ENCODE data around the gene ELANE. TPM values are rescaled to one million over a fixed set of nuclear protein-coding genes. Genes with fewer than 3 reads are reported as not detected.

Gene ELANE
- total RNA-seq, 1 donor from 2014 or later: 0.54 TPM

DNA sequence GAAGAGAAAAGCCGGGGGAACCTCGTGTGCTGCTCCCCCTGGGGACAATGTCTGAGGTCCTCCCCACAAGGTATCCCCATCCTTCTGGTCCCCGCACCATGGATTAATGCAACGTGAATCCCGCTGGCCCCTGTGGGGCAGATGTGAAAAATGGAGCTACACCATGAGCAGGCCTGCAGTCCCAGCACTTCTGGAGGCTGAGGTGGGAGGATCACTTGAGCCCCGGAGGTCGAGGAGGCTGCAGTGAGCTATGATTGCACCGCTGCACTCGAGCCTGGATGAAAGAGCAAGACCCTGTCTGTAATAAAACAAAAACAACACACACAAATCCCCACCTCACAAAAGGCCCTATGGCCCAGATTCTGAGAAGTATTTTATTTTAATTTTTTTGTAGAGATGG, 6.2 kb downstream of the ELANE start:
- intact Hi-C loops (cut with DNase I): loop anchor here (5.0 kb wide), 2 partner anchors 64 to 124 kb away; partner anchors contain the start of gene WDR18

DNA sequence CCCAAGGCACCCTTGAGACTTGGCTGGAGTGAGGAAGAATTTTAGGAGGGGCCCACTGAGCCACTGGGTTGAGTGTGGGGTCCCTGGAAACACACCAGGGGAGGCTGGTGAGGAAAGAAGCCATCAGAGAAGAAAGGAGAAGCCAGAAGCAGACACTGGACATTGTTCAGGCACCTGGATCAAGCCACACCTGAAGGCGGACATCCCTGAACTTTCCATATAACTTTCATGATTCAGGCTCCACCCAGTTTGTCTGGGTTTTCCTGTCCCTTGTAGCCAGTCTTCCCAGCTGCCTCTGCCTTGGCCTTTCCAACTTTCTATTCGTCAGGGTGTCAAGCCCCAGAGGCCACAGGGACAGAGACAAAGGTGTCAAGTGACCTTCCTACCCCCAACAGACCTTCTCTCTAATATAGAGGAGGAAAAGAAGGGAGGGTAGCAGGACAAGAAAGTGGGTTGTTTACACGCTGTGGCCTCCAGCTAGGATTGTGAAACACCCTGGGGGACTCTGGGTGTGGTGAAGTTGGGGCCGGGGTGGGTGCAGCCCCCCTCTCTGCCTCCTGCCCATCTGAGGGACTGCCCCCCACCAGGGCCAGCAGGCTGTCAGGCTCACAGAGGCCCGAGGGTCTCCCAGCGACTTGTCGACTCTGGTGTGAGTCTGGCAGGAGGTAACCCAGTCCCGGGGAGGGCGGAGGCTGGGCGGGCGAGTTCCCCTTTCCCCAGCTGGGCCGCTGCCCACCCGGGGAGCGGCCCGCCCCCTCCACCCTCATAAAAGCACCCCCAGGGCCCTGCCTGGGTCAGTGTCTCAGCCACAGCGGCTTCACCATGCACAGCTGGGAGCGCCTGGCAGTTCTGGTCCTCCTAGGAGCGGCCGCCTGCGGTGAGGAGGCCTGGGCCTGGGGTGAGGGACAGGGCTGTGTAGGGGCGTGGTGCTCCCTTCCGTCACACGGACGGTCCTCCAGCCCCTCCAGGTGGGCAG, 7.1 kb downstream of the ELANE start, which contains the start of gene CFD:
CFD (plus strand) TSS at position 797 of the 976 bp plus-strand sequence; CDS start at position 823, 26 bp downstream.
- intact Hi-C loops (cut with DNase I): loop anchor here (5.0 kb wide), 2 partner anchors 63 to 123 kb away; partner anchors contain the start of gene WDR18
- DNase-seq (ENCODE audit: low spot score): no peak

More for the DNA sequence above, 6.2 kb downstream of the ELANE start:
- no peak for DNase-seq (ENCODE audit: low spot score)

DNA sequence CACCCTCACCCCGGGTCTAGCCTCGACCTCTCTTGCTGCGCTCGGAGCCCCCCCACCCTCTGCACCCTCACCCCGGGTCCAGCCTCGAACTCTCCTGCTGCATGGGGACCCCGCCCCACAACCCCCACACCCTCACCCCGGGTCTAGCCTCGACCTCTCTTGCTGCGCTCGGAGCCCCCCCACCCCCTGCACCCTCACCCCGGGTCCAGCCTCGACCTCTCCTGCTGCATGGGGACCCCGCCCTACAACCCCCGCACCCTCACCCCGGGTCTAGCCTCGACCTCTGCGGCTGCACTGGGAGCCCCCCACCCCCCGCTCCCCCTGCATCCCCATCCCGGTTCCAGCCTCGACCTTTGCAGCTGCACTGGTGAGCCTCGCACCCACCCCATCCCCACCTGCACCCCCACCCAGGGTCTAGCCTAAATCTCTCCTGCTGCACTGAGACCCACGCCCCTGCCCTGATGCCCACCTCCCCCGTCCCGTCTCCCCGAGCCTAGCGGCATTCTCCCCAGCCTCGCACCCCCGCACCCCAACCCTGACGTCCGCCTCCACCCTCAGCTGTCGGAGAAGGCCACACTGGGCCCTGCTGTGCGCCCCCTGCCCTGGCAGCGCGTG, 9.1 kb downstream of the ELANE start:
- intact Hi-C loops (cut with DNase I): loop anchor here (5.0 kb wide), 1 partner anchor 89 kb away; no protein-coding TSS in a partner anchor
- DNase-seq (ENCODE audit: low spot score): no peak

DNA sequence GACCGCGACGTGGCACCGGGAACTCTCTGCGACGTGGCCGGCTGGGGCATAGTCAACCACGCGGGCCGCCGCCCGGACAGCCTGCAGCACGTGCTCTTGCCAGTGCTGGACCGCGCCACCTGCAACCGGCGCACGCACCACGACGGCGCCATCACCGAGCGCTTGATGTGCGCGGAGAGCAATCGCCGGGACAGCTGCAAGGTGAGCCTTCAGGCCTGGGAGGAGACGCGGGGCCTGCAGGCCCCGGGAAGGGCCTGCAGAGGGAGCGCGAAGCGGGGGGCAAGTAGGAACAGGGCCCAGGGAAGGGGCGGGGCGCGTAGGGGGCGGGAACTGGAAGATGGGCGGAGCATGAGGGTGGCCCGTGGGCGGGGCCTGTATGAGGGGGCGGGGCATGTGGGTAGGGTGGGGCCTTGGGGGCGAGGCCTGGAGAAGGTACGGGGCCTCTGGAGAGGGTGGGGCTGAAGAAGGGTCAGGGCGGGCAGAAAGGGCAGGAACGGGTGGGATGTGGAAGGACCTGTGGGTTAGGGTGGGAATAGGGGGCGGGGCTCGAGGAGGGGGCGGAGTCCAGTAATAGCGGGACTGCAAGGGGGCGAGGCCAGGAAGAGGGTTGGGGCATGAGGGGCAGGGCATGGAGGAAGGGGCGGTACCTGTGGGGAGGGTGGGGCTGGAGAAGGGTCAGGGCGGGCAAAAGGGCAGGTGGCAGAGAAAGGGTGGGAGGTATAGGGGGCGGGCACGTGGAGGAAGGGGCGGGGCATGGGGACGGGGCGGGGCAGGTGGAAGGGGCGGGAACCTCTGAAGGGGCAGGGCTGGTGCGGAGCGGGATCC, 9.9 kb downstream of the ELANE start:
- DNase-seq (ENCODE audit: low spot score): no peak
- intact Hi-C loops (cut with DNase I): loop anchor here (5.0 kb wide), 1 partner anchor 90 kb away; no protein-coding TSS in a partner anchor

DNA sequence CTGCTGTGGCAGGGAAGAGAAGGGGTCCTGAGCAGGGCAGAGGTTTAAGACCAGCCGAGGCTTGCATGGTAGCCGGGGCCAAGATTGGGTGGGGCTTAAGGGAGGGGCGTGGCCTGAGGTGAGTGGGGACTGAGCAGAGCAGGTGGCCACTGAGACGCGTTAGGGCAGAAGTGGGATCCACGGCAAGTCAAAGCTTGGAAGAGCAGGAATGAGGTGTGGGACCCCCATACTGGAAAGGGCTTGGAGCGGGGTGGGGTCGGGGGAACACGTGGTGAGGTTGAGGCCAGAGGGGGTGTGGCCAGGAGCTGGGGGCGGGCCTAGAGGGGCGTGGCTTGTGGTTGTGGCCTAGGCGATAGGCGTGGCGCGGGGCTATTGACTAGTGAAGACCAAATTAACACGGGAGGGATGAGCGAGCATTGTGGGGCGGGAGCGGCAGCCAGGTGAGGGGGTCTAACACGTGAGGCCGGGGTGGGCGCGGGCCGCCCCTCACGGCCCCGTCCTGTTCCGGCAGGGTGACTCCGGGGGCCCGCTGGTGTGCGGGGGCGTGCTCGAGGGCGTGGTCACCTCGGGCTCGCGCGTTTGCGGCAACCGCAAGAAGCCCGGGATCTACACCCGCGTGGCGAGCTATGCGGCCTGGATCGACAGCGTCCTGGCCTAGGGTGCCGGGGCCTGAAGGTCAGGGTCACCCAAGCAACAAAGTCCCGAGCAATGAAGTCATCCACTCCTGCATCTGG, 10.6 kb downstream of the ELANE start:
- DNase-seq (ENCODE audit: low spot score): peak; percentile 83
- intact Hi-C loops (cut with DNase I): loop anchor here (5.0 kb wide), 1 partner anchor 90 kb away; no protein-coding TSS in a partner anchor

DNA sequence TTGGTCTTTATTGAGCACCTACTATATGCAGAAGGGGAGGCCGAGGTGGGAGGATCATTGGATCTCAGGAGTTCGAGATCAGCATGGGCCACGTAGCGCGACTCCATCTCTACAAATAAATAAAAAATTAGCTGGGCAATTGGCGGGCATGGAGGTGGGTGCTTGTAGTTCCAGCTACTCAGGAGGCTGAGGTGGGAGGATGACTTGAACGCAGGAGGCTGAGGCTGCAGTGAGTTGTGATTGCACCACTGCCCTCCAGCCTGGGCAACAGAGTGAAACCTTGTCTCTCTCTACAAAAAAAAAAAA, 11.2 kb downstream of the ELANE start:
- no peak for DNase-seq (ENCODE audit: low spot score)
- intact Hi-C loops (cut with DNase I): loop anchor here (5.0 kb wide), 1 partner anchor 91 kb away; no protein-coding TSS in a partner anchor

DNA sequence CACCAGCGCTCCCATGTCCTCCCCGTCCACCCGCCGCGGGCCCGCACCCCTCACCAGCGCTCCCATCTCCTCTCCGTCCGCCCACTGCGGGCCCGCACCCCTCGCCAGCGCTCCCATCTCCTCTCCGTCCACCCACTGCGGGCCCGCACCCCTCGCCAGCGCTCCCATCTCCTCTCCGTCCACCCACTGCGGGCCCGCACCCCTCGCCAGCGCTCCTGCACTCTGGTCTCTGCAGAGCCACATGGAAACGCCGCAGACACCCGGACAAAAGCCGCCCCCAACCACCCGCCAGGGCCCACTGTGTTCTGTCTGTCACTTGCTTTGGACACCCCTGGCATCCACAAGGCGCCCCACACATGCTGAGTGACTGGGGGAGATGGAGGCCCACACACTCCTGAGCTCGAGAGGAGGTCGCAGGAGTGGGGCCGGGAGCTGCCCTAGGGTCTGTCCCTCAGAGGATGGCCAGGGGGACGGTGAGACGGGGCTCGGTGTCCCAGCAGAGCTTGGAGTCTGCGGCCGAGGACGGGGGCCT, 14.7 kb downstream of the ELANE start:
- intact Hi-C loops (cut with DNase I): no loop called here
- DNase-seq (ENCODE audit: low spot score): no peak

DNA sequence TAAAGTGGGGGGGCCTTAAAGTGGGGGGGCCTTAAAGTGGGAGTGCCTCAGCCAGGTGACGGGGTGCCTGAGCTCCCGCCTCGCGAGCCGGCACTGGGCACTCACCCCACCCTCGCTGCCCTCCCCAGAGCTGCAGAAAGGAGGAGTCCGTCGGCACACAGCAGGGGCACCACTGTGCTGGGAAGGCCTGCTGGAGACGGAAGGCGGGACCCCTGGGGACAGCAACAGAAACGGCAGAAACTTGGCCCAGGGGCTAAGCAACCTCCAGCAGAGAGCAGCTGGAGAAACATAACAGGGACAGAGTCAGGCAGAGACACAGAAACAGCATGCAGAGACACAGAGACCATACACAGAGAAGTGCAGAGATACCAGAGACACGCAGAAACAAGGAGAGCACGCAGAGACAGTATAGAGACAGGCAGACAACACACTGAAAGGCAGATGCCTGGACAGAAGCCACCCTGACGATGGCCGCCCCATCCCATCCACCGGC, 15.2 kb downstream of the ELANE start:
- no peak for DNase-seq (ENCODE audit: low spot score)
- intact Hi-C loops (cut with DNase I): no loop called here

DNA sequence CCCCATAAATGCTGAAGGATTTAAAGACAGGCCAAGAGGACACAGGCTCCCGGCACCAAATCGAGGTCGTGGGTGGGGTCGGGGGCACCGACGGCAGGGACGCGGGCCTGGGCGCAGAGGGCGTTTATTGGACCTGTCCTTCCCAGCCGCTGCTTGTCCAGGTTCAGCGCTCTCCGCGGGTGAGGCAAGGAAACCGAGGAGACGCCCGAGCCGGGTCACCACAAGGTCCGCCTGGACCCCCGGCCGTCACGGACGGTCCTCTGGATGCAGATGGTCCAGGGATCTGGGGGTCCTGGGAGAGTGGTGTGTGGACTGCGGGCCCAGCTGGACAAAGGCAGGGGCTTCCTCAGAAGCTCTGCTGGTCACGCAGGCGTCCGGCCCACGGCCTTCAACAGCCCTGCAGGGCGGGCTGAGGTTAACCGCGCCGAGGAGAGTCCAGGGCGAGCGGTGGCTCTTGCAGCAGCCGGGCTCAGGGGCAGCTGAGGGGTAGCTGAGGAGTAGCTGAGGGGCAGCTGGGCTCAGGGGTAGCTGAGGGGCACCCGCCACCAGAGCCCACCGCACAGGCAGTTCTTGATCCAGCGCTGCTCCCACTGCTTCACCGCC, 15.9 kb downstream of the ELANE start:
- intact Hi-C loops (cut with DNase I): no loop called here
- DNase-seq (ENCODE audit: low spot score): no peak

DNA sequence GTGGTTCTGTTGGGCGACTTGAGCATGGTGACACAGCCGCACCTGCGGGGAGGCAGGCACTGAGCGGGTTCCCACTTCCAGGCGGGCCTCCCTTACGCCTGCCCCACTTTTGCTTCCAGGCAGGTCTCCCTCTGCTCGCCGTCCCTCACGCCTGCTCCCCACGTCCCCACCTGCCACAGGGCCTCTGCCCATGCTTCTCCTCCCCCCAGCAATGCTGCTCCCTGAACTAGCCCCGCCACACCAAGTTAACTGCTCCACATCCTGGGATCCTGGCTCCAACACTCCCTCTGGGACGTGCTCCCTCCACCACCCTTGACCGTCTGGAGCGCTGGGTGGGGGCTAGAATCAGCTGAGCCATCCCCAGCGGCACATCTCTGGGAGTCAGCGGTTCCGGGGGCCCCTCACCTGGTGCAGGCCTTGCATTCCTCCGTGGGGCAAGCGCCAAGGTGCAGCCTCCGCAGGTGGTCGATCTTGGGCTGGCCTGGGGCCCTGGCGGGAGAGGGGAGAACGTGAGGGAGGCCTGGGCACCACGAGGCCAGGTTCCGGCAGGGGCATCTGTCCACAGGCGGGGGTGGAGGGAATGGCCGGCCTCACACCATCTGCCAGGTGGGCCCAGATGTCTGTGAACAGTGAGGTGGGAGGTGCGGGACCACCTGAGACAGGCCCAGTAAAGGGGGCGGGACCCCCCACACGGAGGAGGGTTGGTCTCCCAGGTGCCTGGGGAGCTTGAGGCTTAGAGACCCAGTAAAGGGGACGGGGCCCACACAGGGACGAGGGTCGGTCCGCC, 16.5 kb downstream of the ELANE start:
- DNase-seq (ENCODE audit: low spot score): no peak
- intact Hi-C loops (cut with DNase I): no loop called here

DNA sequence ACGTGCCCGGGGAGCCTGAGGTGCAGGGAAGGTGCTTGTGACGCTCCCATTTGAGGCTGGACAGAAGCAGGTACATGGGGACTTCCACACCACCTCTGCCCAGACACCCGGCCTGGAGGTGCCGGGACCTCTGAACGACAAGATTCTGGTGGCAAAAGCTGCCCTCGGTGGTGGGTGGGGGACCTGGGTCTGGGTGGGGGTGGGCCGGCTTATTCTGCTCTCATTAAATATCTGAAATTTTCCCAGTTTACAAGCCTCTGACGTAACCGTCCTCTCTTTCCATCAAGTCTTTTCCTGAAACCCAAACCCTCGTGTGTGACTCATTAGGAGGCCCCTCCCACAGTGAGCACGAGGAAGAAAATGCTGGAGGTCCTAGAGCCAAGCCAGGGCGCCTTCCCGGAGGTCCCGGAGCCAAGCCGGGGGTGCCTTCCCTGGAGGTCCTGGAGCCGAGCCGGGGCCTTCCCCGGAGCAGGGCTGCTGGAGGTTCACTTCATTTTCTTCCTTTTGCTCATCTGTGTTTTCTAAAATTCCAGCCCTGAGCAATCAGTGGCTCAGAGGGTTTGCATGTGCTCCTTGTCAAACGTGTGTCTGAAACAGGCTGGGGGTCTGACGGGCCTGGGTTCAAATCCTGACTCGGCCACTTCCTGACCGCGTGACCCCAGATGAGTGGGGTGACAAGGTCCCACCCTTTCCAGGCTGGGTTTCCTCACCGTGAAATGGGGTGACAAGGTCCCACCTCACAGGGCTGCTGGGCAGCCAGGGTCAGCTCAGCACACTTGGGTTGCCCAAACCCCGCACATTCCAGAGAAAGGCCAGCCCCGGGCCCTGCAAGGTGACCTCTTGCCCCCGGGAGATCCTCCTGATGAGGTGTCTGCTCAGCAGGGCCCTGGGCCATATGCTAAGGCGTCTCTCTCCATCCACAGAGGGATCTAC, 17.4 kb downstream of the ELANE start:
- intact Hi-C loops (cut with DNase I): no loop called here
- DNase-seq (ENCODE audit: low spot score): no peak

DNA sequence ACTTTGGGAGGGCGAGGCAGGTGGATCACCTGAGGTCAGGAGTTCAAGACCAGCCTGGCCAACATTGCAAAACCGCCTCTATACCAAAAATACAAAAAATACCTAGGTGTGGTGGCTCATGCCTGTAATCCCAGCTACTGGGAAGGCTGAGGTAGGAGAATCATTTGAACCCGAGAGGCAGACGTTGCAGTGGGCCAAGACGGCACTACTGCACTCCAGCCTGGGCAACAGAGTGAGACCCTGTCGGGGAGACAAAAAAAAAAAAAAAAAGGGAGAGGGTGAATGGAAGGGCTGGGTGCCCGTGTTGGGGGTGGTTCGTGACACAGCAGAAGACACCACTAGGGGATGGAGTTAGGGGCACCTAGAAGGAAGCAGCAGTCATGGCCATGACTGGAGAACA, 18.2 kb downstream of the ELANE start:
- intact Hi-C loops (cut with DNase I): no loop called here
- no peak for DNase-seq (ENCODE audit: low spot score)

DNA sequence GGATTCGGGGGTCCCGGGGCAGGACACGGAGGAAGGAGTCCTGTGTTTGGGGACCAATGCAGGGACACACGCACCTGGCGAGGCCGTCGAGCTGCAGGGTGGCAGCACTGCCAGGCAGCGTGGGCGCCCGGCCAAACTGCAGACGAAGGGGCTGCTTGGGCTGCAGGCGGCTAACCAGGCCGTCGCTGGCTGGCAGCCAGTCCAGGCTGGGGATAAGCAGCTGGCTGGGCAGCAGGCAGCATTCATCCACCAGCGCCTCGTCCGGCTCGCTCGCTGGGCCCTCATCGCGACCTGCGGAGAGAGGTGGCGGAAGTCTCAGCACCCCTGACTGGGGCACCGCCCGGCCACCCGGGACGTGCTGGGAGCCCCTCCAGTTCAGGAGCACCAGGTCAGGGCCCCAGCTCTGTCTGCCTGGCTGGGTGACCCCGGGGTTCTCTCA, 18.9 kb downstream of the ELANE start:
- DNase-seq (ENCODE audit: low spot score): no peak
- intact Hi-C loops (cut with DNase I): no loop called here

DNA sequence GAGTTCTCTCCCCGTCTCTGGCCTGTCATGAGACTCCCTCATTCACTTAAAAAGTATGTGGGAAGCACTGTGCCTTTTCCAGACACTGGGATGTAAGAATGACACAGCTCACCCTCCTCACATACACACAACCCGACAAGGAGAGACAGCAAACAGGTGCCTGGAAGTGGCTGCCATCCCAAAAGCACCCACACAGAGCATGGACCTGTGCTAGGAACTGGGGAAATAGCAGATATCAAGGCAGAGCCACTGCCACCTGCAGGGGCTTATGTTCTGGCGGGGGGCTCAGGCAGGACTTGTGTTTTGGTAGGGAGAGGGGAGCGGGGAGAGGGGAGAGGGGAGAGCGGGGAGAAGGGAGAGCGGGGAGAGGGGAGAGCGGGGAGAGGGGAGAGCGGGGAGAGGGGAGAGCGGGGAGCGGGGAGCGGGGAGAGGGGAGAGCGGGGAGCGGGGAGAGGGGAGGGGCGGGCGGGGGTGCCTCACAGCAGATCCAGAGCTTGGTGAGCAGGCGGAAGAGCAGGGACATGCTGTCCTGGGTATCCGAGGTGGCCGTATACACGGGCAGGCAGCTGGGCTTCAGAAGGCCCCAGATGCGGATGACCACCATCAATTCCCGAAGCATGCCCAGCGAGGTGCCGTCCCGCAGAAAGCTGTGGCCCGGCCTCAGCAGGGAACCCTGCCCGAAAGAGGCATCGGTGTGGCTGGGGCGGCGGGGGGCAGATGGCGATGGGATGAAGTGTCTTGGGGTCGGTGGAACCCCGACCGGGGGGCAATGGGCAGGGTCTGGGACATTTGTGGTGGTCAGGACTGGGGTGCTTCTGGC, 19.6 kb downstream of the ELANE start:
- no peak for DNase-seq (ENCODE audit: low spot score)
- intact Hi-C loops (cut with DNase I): no loop called here

DNA sequence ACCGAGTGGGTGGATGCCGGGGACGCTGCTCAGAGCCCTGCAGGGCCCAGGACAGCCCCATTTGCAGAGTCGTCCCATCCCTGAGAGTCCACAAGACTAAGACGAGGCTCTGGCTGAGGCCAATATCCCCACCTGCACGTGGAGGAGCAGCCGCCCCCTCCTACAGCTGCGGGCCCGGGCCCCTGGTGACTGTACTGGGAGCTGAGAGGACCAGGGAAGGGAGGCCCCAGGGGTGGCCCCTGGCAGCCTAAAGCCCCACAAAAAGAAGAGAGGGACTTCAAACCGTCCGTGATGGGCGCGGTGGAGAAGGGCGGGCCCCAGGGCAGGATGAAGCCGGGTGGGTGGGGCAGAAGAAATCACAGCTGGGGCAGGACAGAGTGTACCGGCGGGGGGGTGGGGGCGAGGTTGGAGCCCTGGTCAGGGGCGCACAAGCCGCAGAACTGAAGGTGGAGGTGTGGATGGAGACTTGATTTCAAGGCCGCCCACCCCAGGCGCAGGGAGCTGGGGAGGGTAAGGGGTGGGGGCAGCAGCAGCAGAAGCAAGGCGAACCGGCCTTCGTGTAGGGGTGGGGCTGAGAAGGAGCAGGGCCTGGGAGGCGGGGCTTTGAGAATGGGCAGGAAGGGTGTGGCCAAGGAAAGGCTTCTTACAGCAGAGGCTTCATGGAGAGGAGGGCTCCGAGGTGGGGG, 20.3 kb downstream of the ELANE start:
- DNase-seq (ENCODE audit: low spot score): peak; percentile 83

More for the DNA sequence above, 20.3 kb downstream of the ELANE start:
- intact Hi-C loops (cut with DNase I): no loop called here
